ENCODE results near the gene SAMD3. TPM values are rescaled to one million over a fixed set of nuclear protein-coding genes. Genes with fewer than 3 reads are reported as not detected.

The SAMD3 gene
- total RNA-seq, 6 experiments from 2014 or later: 0.25 to 0.86 (median 0.37) TPM

GRCh38 chr6:130138116-130138908, 84.4 kb downstream of the SAMD3 start:
- intact Hi-C loops (cut with DNase I): no loop called here
- no peaks in the 10 kb centered on the region for H3K4me1 ChIP-seq
- ATAC-seq: no peak
- H3K27ac ChIP-seq: no peak overlapping the region
- H3K27me3 ChIP-seq: no peaks in the 10 kb centered on the region
- H3K4me3 ChIP-seq: no peak overlapping the region
- no peak for DNase-seq
- WGBS (ENCODE audit: insufficient coverage, low coverage, low lambda C conversion rate, missing lambda C conversion rate): 91% methylated on average over 7 of the region's 7 CpGs
- TF ChIP-seq, protein P1, sequence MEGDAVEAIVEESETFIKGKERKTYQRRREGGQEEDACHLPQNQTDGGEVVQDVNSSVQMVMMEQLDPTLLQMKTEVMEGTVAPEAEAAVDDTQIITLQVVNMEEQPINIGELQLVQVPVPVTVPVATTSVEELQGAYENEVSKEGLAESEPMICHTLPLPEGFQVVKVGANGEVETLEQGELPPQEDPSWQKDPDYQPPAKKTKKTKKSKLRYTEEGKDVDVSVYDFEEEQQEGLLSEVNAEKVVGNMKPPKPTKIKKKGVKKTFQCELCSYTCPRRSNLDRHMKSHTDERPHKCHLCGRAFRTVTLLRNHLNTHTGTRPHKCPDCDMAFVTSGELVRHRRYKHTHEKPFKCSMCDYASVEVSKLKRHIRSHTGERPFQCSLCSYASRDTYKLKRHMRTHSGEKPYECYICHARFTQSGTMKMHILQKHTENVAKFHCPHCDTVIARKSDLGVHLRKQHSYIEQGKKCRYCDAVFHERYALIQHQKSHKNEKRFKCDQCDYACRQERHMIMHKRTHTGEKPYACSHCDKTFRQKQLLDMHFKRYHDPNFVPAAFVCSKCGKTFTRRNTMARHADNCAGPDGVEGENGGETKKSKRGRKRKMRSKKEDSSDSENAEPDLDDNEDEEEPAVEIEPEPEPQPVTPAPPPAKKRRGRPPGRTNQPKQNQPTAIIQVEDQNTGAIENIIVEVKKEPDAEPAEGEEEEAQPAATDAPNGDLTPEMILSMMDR (IDR thresholded peaks at IDR 0.05): no peak
- H3K36me3 ChIP-seq: peaks cover 0 to 3% (median 0%) of the 10 kb centered on the region in 4 donors
- no peaks in the 10 kb centered on the region for H3K9me3 ChIP-seq

GRCh38 chr6:130136798-130137197, 86.0 kb downstream of the SAMD3 start:
- no peaks in the 10 kb centered on the region for H3K27me3 ChIP-seq
- no peak overlapping the region for H3K27ac ChIP-seq
- DNase-seq (no peak), ATAC-seq (no peak)
- intact Hi-C loops (cut with DNase I): no loop called here
- H3K36me3 ChIP-seq: peaks cover 0 to 3% (median 0%) of the 10 kb centered on the region in 4 donors
- no peak overlapping the region for H3K4me3 ChIP-seq
- WGBS (ENCODE audit: insufficient coverage, low coverage, low lambda C conversion rate, missing lambda C conversion rate): 83% methylated on average over 2 of the region's 2 CpGs
- H3K9me3 ChIP-seq: no peaks in the 10 kb centered on the region
- TF ChIP-seq, protein P1 (IDR thresholded peaks at IDR 0.05): no peak
- TF ChIP-seq POLR2A (IDR thresholded peaks at IDR 0.05): no peak
- H3K4me1 ChIP-seq: no peaks in the 10 kb centered on the region

DNA sequence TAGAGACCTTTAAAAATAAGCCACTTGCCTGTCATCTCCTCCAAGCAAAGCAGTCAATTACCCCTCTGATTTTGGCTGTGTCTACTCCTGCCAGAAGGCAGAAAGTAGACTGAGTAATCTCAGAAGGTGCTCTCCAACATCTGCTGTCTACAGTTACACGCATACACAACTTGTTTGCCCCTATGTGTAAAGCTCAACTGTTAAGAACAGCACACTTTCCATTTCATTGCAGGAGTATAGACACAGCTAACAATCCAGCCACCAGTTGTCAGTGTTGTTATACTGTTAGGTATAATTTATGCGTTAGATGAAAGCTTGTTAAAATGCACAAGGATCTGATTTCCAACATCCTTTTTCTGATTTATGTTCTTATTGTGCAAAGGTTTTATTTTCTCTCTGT, 88.2 kb downstream of the SAMD3 start:
- Histone ChIP-seq H3K27ac (no peak overlapping the region), H3K4me3 (no peak overlapping the region), H3K27me3 (no peaks in the 10 kb centered on the region), H3K36me3 (peaks cover 0 to 3% (median 0%) of the 10 kb centered on the region in 4 donors), H3K4me1 (no peaks in the 10 kb centered on the region), H3K9me3 (no peaks in the 10 kb centered on the region)
- WGBS (ENCODE audit: insufficient coverage, low coverage, low lambda C conversion rate, missing lambda C conversion rate): 95% methylated on average over 2 of the region's 2 CpGs
- ATAC-seq (no peak), DNase-seq (no peak)
- TF ChIP-seq, protein P1 (IDR thresholded peaks at IDR 0.05): no peak
- no peak for TF ChIP-seq POLR2A (IDR thresholded peaks at IDR 0.05)
- intact Hi-C loops (cut with DNase I): no loop called here

DNA sequence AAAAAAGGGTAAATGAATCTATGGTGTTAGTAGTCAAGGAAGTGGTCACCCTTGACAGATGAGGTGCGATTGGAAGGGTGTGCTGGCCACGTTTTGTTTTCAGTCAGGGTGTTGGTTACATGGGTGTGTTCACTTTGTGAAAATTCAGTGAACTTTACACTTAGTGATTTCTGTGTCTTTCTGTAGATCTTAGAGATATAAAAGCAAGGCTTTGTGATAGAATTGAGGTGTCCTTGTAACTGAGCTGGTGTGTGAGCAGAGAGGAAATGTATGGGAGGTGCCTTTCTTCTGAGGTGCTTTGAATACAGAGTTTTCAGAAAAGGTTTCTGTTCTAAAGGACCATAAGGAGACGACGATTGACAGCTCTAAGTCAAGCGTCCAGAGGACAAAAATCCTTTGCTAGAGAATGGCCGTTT, 90.5 kb downstream of the SAMD3 start:
- no peaks in the 10 kb centered on the region for H3K9me3 ChIP-seq
- no peak overlapping the region for H3K27ac ChIP-seq
- H3K27me3 ChIP-seq: no peaks in the 10 kb centered on the region
- intact Hi-C loops (cut with DNase I): no loop called here
- 53% methylated on average over 6 of the region's 6 CpGs for WGBS (ENCODE audit: insufficient coverage, low coverage, low lambda C conversion rate, missing lambda C conversion rate)
- H3K36me3 ChIP-seq: no peaks in the 10 kb centered on the region
- no peak overlapping the region for H3K4me3 ChIP-seq
- TF ChIP-seq POLR2A (IDR thresholded peaks at IDR 0.05): no peak
- TF ChIP-seq, protein P1 (IDR thresholded peaks at IDR 0.05): no peak
- DNase-seq: no peak
- H3K4me1 ChIP-seq: no peaks in the 10 kb centered on the region
- peak in 2 of 4 donors; percentile 32 to 46 for ATAC-seq

Data from right lobe of liver (tissue), 6 donors.